H1 (cell line): ENCODE results near the gene TAS1R1. TPM values are rescaled to one million over a fixed set of nuclear protein-coding genes. Genes with fewer than 3 reads are reported as not detected.

ENCODE experiments used
- CTCF ChIA-PET: fragments of 300-600 bp; sonication (Branson Sonifier 250); formaldehyde crosslinking; loops from one replicate; lab custom pipeline; 2021; ENCODE audit not compliant: partially characterized antibody; lab: Charles Lee
- POLR2A ChIA-PET: fragments of 300-600 bp; sonication (Branson Sonifier 250); formaldehyde crosslinking; loops from one replicate; lab custom pipeline; 2021; ENCODE audit warnings: inconsistent platforms; ENCODE audit not compliant: partially characterized antibody; lab: Charles Lee
- DNase-seq, 2 experiments: peaks; one replicate each; pipeline versions ENCODE4 v3.0.0 to v3.0.0-alpha.2; 2010 to 2022; ENCODE audit warnings: low spot score in 2 of 2, low read depth in 1 of 2, mixed read lengths in 1 of 2
- FAIRE-seq: peaks from 2 replicates; lab custom pipeline; 2011; peaks lifted over from hg19 to GRCh38; lab: Jason Lieb, UNC
- H2AFZ ChIP-seq: 2 replicates; pipeline ENCODE4 v1.8.1; 2012; ENCODE audit warnings: low read length, inconsistent platforms
- H2AK5ac ChIP-seq: 2 replicates; pipeline ENCODE4 v1.6.1; 2013; ENCODE audit warnings: low read depth, low read length
- H2BK120ac ChIP-seq: replicated peaks from 2 replicates; pipeline ENCODE3; 2013; ENCODE audit warnings: low read depth, low read length, inconsistent platforms
- H2BK12ac ChIP-seq: 2 replicates; pipeline ENCODE4 v1.6.1; 2013; ENCODE audit warnings: low read depth, low read length
- H2BK15ac ChIP-seq: 2 replicates; pipeline ENCODE4 v1.6.1; 2013; ENCODE audit warnings: low read length
- H2BK20ac ChIP-seq: 2 replicates; pipeline ENCODE4 v1.6.1; 2013; ENCODE audit warnings: low read length
- H2BK5ac ChIP-seq: 2 replicates; pipeline ENCODE4 v1.6.1; 2013; ENCODE audit warnings: low read depth, low read length
- H3K14ac ChIP-seq: 2 replicates; pipeline ENCODE4 v1.6.1; 2013; ENCODE audit warnings: inconsistent platforms; ENCODE audit not compliant: insufficient read length
- H3K18ac ChIP-seq: 2 replicates; pipeline ENCODE4 v1.6.1; 2013; ENCODE audit warnings: low read length; ENCODE audit errors: extremely low read depth
- H3K23ac ChIP-seq: 2 replicates; pipeline ENCODE4 v1.6.1; 2013; ENCODE audit warnings: inconsistent platforms; ENCODE audit not compliant: insufficient read length
- H3K23me2 ChIP-seq: 2 replicates; pipeline ENCODE4 v1.6.1; 2013; ENCODE audit warnings: low read depth, low read length
- H3K27ac ChIP-seq: 2 replicates; pipeline ENCODE4 v1.6.1; 2011; ENCODE audit warnings: low read depth, low read length, inconsistent platforms
- H3K27me3 ChIP-seq, 4 experiments: replicated peaks in 1 of 4; 1 replicate in 1 of 4; 2 replicates in 3 of 4; pipeline versions ENCODE4 v1.6.1 to v1.8.1; 2011 to 2013; ENCODE audit warnings: low read length in 3 of 4, mild to moderate bottlenecking in 3 of 4, inconsistent platforms in 2 of 4, mixed read lengths in 2 of 4, moderate library complexity in 1 of 4; ENCODE audit not compliant: control insufficient read depth in 3 of 4, insufficient read depth in 3 of 4; ENCODE audit errors: extremely low read depth in 1 of 4
- H3K36me3 ChIP-seq, 4 experiments: 2 replicates each; pipeline versions ENCODE4 v1.6.1 to v1.8.1; 2011 to 2013; ENCODE audit warnings: mild to moderate bottlenecking in 4 of 4, low read length in 3 of 4, moderate library complexity in 2 of 4, control low read depth in 1 of 4, inconsistent platforms in 1 of 4; ENCODE audit not compliant: insufficient read depth in 4 of 4, control insufficient read depth in 2 of 4
- H3K4ac ChIP-seq: replicated peaks from 2 replicates; pipeline ENCODE3; 2013; ENCODE audit warnings: low read length, low read depth, mixed read lengths, inconsistent platforms; ENCODE audit not compliant: insufficient read length
- H3K4me1 ChIP-seq, 4 experiments: replicated peaks in 1 of 4; 1 replicate in 1 of 4; 2 replicates in 3 of 4; pipeline versions ENCODE4 v1.6.1 to v1.8.1; 2011 to 2013; ENCODE audit warnings: low read length in 3 of 4, inconsistent platforms in 2 of 4, mixed read lengths in 1 of 4; ENCODE audit not compliant: insufficient read depth in 4 of 4, control insufficient read depth in 3 of 4
- H3K4me2 ChIP-seq, 2 experiments: 2 replicates each; pipeline versions ENCODE4 v1.6.1 to v1.8.1; 2011 to 2013; ENCODE audit warnings: low read depth in 2 of 2, low read length in 2 of 2, control low read depth in 1 of 2, inconsistent platforms in 1 of 2, mild to moderate bottlenecking in 1 of 2; ENCODE audit not compliant: insufficient read depth in 1 of 2
- H3K4me3 ChIP-seq, 4 experiments: fragments of 200-600, 300-600 bp in 1 of 4; sonication (generic), shearing (Covaris generic), sonication (Bioruptor Twin) in 1 of 4; 2 replicates each; pipeline versions ENCODE4 v1.5.1 to v1.8.1; 2011 to 2016; ENCODE audit warnings: low read length in 4 of 4, low read depth in 3 of 4, control low read depth in 2 of 4, inconsistent platforms in 2 of 4, mild to moderate bottlenecking in 2 of 4, mixed read lengths in 1 of 4, moderate library complexity in 1 of 4; ENCODE audit not compliant: insufficient read depth in 2 of 4; ENCODE audit errors: extremely low read depth in 1 of 4
- H3K56ac ChIP-seq: replicated peaks from 2 replicates; pipeline ENCODE3; 2013; ENCODE audit warnings: low read depth, mild to moderate bottlenecking, mixed read lengths, low read length, inconsistent platforms; ENCODE audit not compliant: insufficient read length
- H3K79me1 ChIP-seq: 2 replicates; pipeline ENCODE4 v1.6.1; 2013; ENCODE audit warnings: low read depth, low read length, control low read depth
- H3K79me2 ChIP-seq, 2 experiments: 2 replicates each; pipeline versions ENCODE4 v1.6.1 to v1.8.1; 2012 to 2013; ENCODE audit warnings: low read length in 2 of 2, mild to moderate bottlenecking in 2 of 2, inconsistent platforms in 1 of 2; ENCODE audit not compliant: insufficient read depth in 2 of 2, control insufficient read depth in 1 of 2
- H3K9ac ChIP-seq, 4 experiments: replicated peaks in 1 of 4; 1 replicate in 1 of 4; 2 replicates in 3 of 4; pipeline versions ENCODE4 v1.6.1 to v1.8.1; 2011 to 2013; ENCODE audit warnings: low read depth in 3 of 4, low read length in 3 of 4, control low read depth in 2 of 4, mild to moderate bottlenecking in 2 of 4, moderate library complexity in 2 of 4, inconsistent platforms in 1 of 4; ENCODE audit errors: extremely low read depth in 1 of 4
- H3K9me3 ChIP-seq, 2 experiments: 2 replicates each; pipeline versions ENCODE4 v1.6.1 to v1.8.1; 2012 to 2013; ENCODE audit warnings: mild to moderate bottlenecking in 2 of 2, moderate library complexity in 2 of 2, control low read depth in 1 of 2, inconsistent platforms in 1 of 2, low read depth in 1 of 2, low read length in 1 of 2, mixed read lengths in 1 of 2; ENCODE audit not compliant: insufficient read depth in 2 of 2
- H4K20me1 ChIP-seq, 2 experiments: replicated peaks in 1 of 2; 2 replicates each; pipeline versions ENCODE3 to v1.8.1; 2011 to 2013; ENCODE audit warnings: inconsistent platforms in 2 of 2, low read length in 2 of 2, mild to moderate bottlenecking in 1 of 2; ENCODE audit not compliant: insufficient read depth in 2 of 2, control insufficient read depth in 1 of 2
- H4K5ac ChIP-seq: 2 replicates; pipeline ENCODE4 v1.6.1; 2013; ENCODE audit warnings: low read length, low read depth, mixed read lengths, inconsistent platforms; ENCODE audit not compliant: insufficient read length
- H4K8ac ChIP-seq: 2 replicates; pipeline ENCODE4 v1.8.0; 2013; ENCODE audit warnings: mild to moderate bottlenecking, moderate library complexity, low read length, inconsistent platforms; ENCODE audit not compliant: insufficient read depth; ENCODE audit errors: extremely low read depth
- H4K91ac ChIP-seq: replicated peaks from 2 replicates; pipeline ENCODE3; 2013; ENCODE audit warnings: low read length, mixed read lengths, inconsistent platforms; ENCODE audit not compliant: insufficient read length
- BACH1 ChIP-seq: IDR thresholded peaks from 2 replicates; pipeline ENCODE4 v1.6.1; 2012; ENCODE audit warnings: low read length, improper control_type of control experiment
- JUN ChIP-seq: IDR thresholded peaks from 2 replicates; pipeline ENCODE4 v1.6.1; 2011; ENCODE audit warnings: low read depth, mild to moderate bottlenecking, improper control_type of control experiment, low read length
- NRF1 ChIP-seq: IDR thresholded peaks from 2 replicates; pipeline ENCODE4 v1.6.1; 2011; ENCODE audit warnings: mild to moderate bottlenecking, low read depth, low read length, improper control_type of control experiment
- RXRA ChIP-seq: IDR thresholded peaks from 2 replicates; pipeline ENCODE4 v1.6.1; 2011; ENCODE audit warnings: low read depth, mild to moderate bottlenecking, low read length, moderate library complexity; ENCODE audit not compliant: insufficient read depth
- WGBS, 2 experiments: shearing (Covaris generic) in 1 of 2; methylation state at CpG; one replicate each; pipeline versions ENCODE4 v1.1.6 to v1.1.7; 2013 to 2015; ENCODE audit warnings: low lambda C conversion rate in 2 of 2, mixed read lengths in 2 of 2, inconsistent platforms in 1 of 2, low coverage in 1 of 2, missing lambda C conversion rate in 1 of 2; ENCODE audit not compliant: insufficient replicate concordance in 2 of 2, insufficient coverage in 1 of 2, insufficient read length in 1 of 2; ENCODE audit errors: extremely low coverage in 1 of 2, missing lambda C conversion rate in 1 of 2; 5-methylcytosine and 5-hydroxymethylcytosine counted together
- polyA plus RNA-seq, 7 experiments: library from polyadenylated mRNA; depleted of rRNA in 3 of 7; stranded (reverse) in 5 of 7; unstranded in 2 of 7; fragments of >200 nt in 5 of 7; fragments of 200-250 nt in 2 of 7; gene quantifications; 1 replicate in 5 of 7; 2 replicates in 1 of 7; 4 replicates in 1 of 7; pipeline versions ENCODE4 v1.2.1 to v1.2.3, GENCODE V29; 2011 to 2013; ENCODE audit warnings: missing spikeins in 2 of 7, mixed read lengths in 2 of 7
- total RNA-seq: library from RNA; stranded (reverse); fragmentation: NEBNext Ultra II Directional; extraction: Animal tissue kit (Norgen Biotek cat#: 25700); gene quantifications from 2 replicates; pipeline ENCODE4 v1.2.1, GENCODE V29; 2021

The TAS1R1 gene
- total and polyA plus RNA-seq, 2 of the 8 experiments (the other 6 are each of a cell fraction or from before 2014, with no cell fraction given), result 0.26 TPM; not detected in 1

DNA sequence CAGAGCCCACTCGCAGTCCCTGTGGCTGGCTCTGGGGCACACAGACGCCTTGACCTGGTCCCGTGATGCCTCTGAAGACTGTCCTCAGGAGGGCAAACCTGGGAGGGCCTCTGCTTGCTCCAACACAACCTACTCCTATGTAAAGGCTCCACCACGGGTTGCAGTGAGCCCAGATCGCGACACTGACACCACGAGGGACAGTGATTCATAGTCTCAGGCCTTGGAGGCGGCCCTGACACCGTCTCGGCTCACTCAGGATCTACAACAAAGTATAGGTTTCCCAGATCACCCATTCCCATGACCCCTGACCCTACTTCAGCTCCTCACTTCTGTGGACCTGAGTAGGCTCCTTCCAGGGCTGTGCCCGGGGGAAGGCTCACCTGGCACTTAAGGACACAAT is 28.8 kb upstream of the TAS1R1 start:
- H3K9me3 ChIP-seq, result no peaks in the 10 kb centered on the region
- FAIRE-seq (no peak), DNase-seq (no peak)
- H3K4me3 ChIP-seq, result no peak overlapping the region
- no peaks in the 10 kb centered on the region for H3K23me2 ChIP-seq
- no peak overlapping the region for H2BK120ac ChIP-seq
- no peak overlapping the region for H3K4me2 ChIP-seq
- H3K36me3 ChIP-seq, result peaks cover 11 to 40% (median 31%) of the 10 kb centered on the region in 4 experiments; a peak in 7 of 8 replicates
- CTCF ChIA-PET, result interaction anchor here (1.0 to 2.7 kb wide), 2 partner anchors 28 to 39 kb away, joined by 4 to 7 read pairs; partner anchors contain the start of genes NOL9 and TAS1R1
- POLR2A ChIA-PET, result no interaction called here
- H3K18ac ChIP-seq, result no peak overlapping the region
- H4K20me1 ChIP-seq, result peaks cover 3 to 5% of the 10 kb centered on the region in 2 experiments
- no peak overlapping the region for H3K4ac ChIP-seq
- no peaks in the 10 kb centered on the region for H3K79me1 ChIP-seq
- H3K79me2 ChIP-seq, result no peaks in the 10 kb centered on the region
- no peak overlapping the region for H3K27ac ChIP-seq
- no peak overlapping the region for H2BK5ac ChIP-seq
- H4K91ac ChIP-seq, result no peak overlapping the region
- no peaks in the 10 kb centered on the region for H3K27me3 ChIP-seq
- no peak overlapping the region for H3K56ac ChIP-seq
- no peak overlapping the region for H2BK12ac ChIP-seq
- H2AK5ac ChIP-seq, result no peak overlapping the region
- H2BK20ac ChIP-seq, result no peak overlapping the region
- H4K5ac ChIP-seq, result no peak overlapping the region
- no peak overlapping the region for H3K23ac ChIP-seq
- H4K8ac ChIP-seq, result no peak overlapping the region
- H3K9ac ChIP-seq, result no peak overlapping the region; a peak in 1 of 7 replicates
- no peak overlapping the region for H2BK15ac ChIP-seq
- no peak overlapping the region for H3K14ac ChIP-seq
- H2AFZ ChIP-seq, result no peak overlapping the region
- no peaks in the 10 kb centered on the region; a peak in 1 of 7 replicates for H3K4me1 ChIP-seq
- no peak for TF ChIP-seq RXRA
- no peak for TF ChIP-seq NRF1
- no peak for TF ChIP-seq JUN
- no peak for TF ChIP-seq BACH1
- 85% methylated on average over 11 of the region's 11 CpGs; no CpG with 5 or more reads in 1 of the 2 experiments for WGBS, 2 experiments
